OCI-LY3 (cell line): ENCODE measurements around the gene GSN.

Experiments used
- H2AFZ ChIP-seq: fragments of 200-600, 300-600 bp; shearing (Covaris generic); 2 replicates; pipeline ENCODE4 v1.6.0; 2014; ENCODE audit warnings: antibody characterized with exemption, low read depth, low read length
- H3K27ac ChIP-seq: fragments of 200-600, 300-600 bp; sonication (generic); 2 replicates; pipeline ENCODE4 v1.5.1; 2014; ENCODE audit warnings: mild to moderate bottlenecking, low read length, moderate library complexity, mixed read lengths
- H3K27me3 ChIP-seq: fragments of 200-600, 300-600 bp; sonication (generic); 2 replicates; pipeline ENCODE4 v1.6.1; 2014; ENCODE audit warnings: low read depth, low read length, mixed read lengths
- H3K36me3 ChIP-seq: fragments of 200-600, 300-600 bp; sonication (generic); replicated peaks from 2 replicates; pipeline ENCODE3; 2014; ENCODE audit warnings: low read depth, low read length, mixed read lengths
- H3K4me1 ChIP-seq: fragments of 300-600, 200-600 bp; sonication (generic); 2 replicates; pipeline ENCODE4 v1.6.1; 2014; ENCODE audit warnings: low read length, mixed read lengths
- H3K4me2 ChIP-seq: fragments of 200-600, 300-600 bp; sonication (generic); 2 replicates; pipeline ENCODE4 v1.6.1; 2014; ENCODE audit warnings: low read length, mixed read lengths
- H3K4me3 ChIP-seq: fragments of 300-600, 200-600 bp; sonication (generic); 2 replicates; pipeline ENCODE4 v1.5.1; 2014; ENCODE audit warnings: antibody characterized with exemption, mild to moderate bottlenecking, low read length, moderate library complexity
- H3K79me2 ChIP-seq: fragments of 300-600, 200-600 bp; shearing (Covaris generic); 2 replicates; pipeline ENCODE4 v1.6.1; 2014; ENCODE audit warnings: mild to moderate bottlenecking, low read length, mixed read lengths
- H3K9ac ChIP-seq: fragments of 300-600, 200-600 bp; shearing (Covaris generic); 2 replicates; pipeline ENCODE4 v1.6.0; 2014; ENCODE audit warnings: mild to moderate bottlenecking, low read length, moderate library complexity
- H3K9me3 ChIP-seq: fragments of 200-600, 300-600 bp; shearing (Covaris generic); 2 replicates; pipeline ENCODE4 v1.6.1; 2014; ENCODE audit warnings: low read length, mixed read lengths; ENCODE audit not compliant: insufficient read depth
- H4K20me1 ChIP-seq: fragments of 200-600, 300-600 bp; sonication (generic); 2 replicates; pipeline ENCODE4 v1.6.1; 2016; ENCODE audit warnings: low read length, mixed read lengths; ENCODE audit not compliant: insufficient read depth
- CTCF ChIP-seq: fragments of 200-600, 300-600 bp; sonication (generic); IDR thresholded peaks from 2 replicates; pipeline ENCODE4 v1.5.1; 2014; ENCODE audit warnings: antibody characterized with exemption, low read length, low read depth
- EZH2phosphoT487 ChIP-seq: fragments of 200-600 bp; shearing (Covaris generic); IDR thresholded peaks from 2 replicates; pipeline ENCODE4 v1.6.1; 2018; ENCODE audit warnings: antibody characterized with exemption, mixed run types, low read depth

The GSN gene

GRCh38 chr9:121260457-121261106, 7.4 kb upstream of the GSN start:
- Histone ChIP-seq H3K4me1 (peaks cover 2% of the 10 kb centered on the region; the same call in 1 of the 2 replicates), H3K4me3 (no peak overlapping the region), H3K4me2 (no peak overlapping the region), H3K27me3 (0 out of 2 replicates have a peak, but pooled peaks cover 3% of the 10 kb centered on the region), H3K27ac (no peak overlapping the region), H2AFZ (no peak overlapping the region), H3K36me3 (no peaks in the 10 kb centered on the region), H4K20me1 (no peaks in the 10 kb centered on the region), H3K9me3 (no peaks in the 10 kb centered on the region), H3K9ac (no peak overlapping the region), H3K79me2 (no peaks in the 10 kb centered on the region)
- TF ChIP-seq CTCF: no peak
- TF ChIP-seq EZH2phosphoT487: no peak

GRCh38 chr9:121261107-121261460, 6.9 kb upstream of the GSN start:
- TF ChIP-seq EZH2phosphoT487: no peak
- TF ChIP-seq CTCF: no peak
- Histone ChIP-seq H2AFZ (no peak overlapping the region), H4K20me1 (no peaks in the 10 kb centered on the region), H3K27me3 (0 out of 2 replicates have a peak, but pooled peaks cover 3% of the 10 kb centered on the region), H3K4me3 (no peak overlapping the region), H3K36me3 (no peaks in the 10 kb centered on the region), H3K79me2 (no peaks in the 10 kb centered on the region), H3K9ac (no peak overlapping the region), H3K4me2 (no peak overlapping the region), H3K27ac (no peak overlapping the region), H3K9me3 (no peaks in the 10 kb centered on the region), H3K4me1 (peaks cover 2% of the 10 kb centered on the region; the same call in 1 of the 2 replicates)

GRCh38 chr9:121261755-121262154, 6.2 kb upstream of the GSN start:
- H3K9ac ChIP-seq: no peak overlapping the region
- no peaks in the 10 kb centered on the region for H3K4me1 ChIP-seq

GRCh38 chr9:121262423-121262822, 5.5 kb upstream of the GSN start:
- no peak overlapping the region for H3K4me2 ChIP-seq
- TF ChIP-seq EZH2phosphoT487 (no peak), CTCF (no peak)
- 0 out of 2 replicates have a peak, but pooled peaks cover 3% of the 10 kb centered on the region for H3K27me3 ChIP-seq
- H3K27ac ChIP-seq: no peak overlapping the region
- no peaks in the 10 kb centered on the region for H4K20me1 ChIP-seq
- H3K79me2 ChIP-seq: no peaks in the 10 kb centered on the region
- H3K4me1 ChIP-seq: peaks cover under 1% of the 10 kb centered on the region; the same call in 1 of the 2 replicates
- H3K9me3 ChIP-seq: no peaks in the 10 kb centered on the region
- no peak overlapping the region for H3K4me3 ChIP-seq
- no peak overlapping the region for H3K9ac ChIP-seq
- H3K36me3 ChIP-seq: no peaks in the 10 kb centered on the region
- no peak overlapping the region for H2AFZ ChIP-seq

More at GRCh38 chr9:121261755-121262154, 6.2 kb upstream of the GSN start:
- no peak overlapping the region for H3K4me2 ChIP-seq
- TF ChIP-seq EZH2phosphoT487 (no peak), CTCF (no peak)
- no peak overlapping the region for H2AFZ ChIP-seq
- no peak overlapping the region for H3K4me3 ChIP-seq
- 0 out of 2 replicates have a peak, but pooled peaks cover 3% of the 10 kb centered on the region for H3K27me3 ChIP-seq
- H4K20me1 ChIP-seq: no peaks in the 10 kb centered on the region
- H3K9me3 ChIP-seq: no peaks in the 10 kb centered on the region
- H3K36me3 ChIP-seq: no peaks in the 10 kb centered on the region
- H3K27ac ChIP-seq: no peak overlapping the region
- no peaks in the 10 kb centered on the region for H3K79me2 ChIP-seq
